HPDE6-E6E7 (cell line): ENCODE results near the gene SYNE1.
"Not testable (repeated sequence)": the region's sequence is repeated elsewhere in the genome, so short reads cannot be mapped to it uniquely, and the experiment has no call there.

Source experiments
- DNase-seq: peaks from one replicate; pipeline ENCODE4 v3.0.0; 2011; ENCODE audit warnings: missing footprints; ENCODE audit errors: extremely low spot score

Gene SYNE1

GRCh38 chr6:152138344-152138743 is 498.8 kb downstream of the SYNE1 start:
- DNase-seq = not testable (repeated sequence)

GRCh38 chr6:152136449-152136825 is 500.7 kb downstream of the SYNE1 start:
- DNase-seq = no peak

GRCh38 chr6:152135755-152136448 is 501.3 kb downstream of the SYNE1 start:
- DNase-seq = no peak

GRCh38 chr6:152130441-152130840 is 506.7 kb downstream of the SYNE1 start:
- DNase-seq = peak; percentile 15

- no peak for DNase-seq
Measured at GRCh38 chr6:152129691-152130151, 507.4 kb downstream of the SYNE1 start.

- DNase-seq = no peak
Measured at GRCh38 chr6:152127432-152128165, 509.6 kb downstream of the SYNE1 start.

GRCh38 chr6:152124429-152125074 is 512.6 kb downstream of the SYNE1 start:
- peak; percentile 39 for DNase-seq

GRCh38 chr6:152123076-152123475 is 514.1 kb downstream of the SYNE1 start:
- DNase-seq = no peak

- DNase-seq = no peak
Measured at GRCh38 chr6:152122434-152122833, 514.7 kb downstream of the SYNE1 start.

- DNase-seq = no peak
Measured at GRCh38 chr6:152121910-152122309, 515.3 kb downstream of the SYNE1 start.

GRCh38 chr6:152119831-152120230 is 517.3 kb downstream of the SYNE1 start:
- no peak for DNase-seq

GRCh38 chr6:152118678-152119077 is 518.5 kb downstream of the SYNE1 start:
- DNase-seq = no peak

GRCh38 chr6:152118224-152118623 is 518.9 kb downstream of the SYNE1 start:
- DNase-seq = no peak

GRCh38 chr6:152117156-152118133 is 519.7 kb downstream of the SYNE1 start:
- DNase-seq = no peak

- no peak for DNase-seq
Measured at GRCh38 chr6:152112491-152113261, 524.5 kb downstream of the SYNE1 start.

- no peak for DNase-seq
Measured at GRCh38 chr6:152110886-152111820, 526.0 kb downstream of the SYNE1 start.

GRCh38 chr6:152107973-152108372 is 529.2 kb downstream of the SYNE1 start:
- DNase-seq = no peak

- DNase-seq = no peak
Measured at GRCh38 chr6:152100183-152100618, 537.0 kb downstream of the SYNE1 start.

- no peak for DNase-seq
Measured at GRCh38 chr6:152099446-152100182, 537.5 kb downstream of the SYNE1 start.
